GM10248 (cell line): Measurements from ENCODE around the gene TMEM145.

ENCODE experiments used
- CTCF ChIA-PET: fragments of 300-600 bp; sonication (Branson Sonifier 250); formaldehyde crosslinking; extraction: SDS; loops from one replicate; lab custom pipeline; 2021; ENCODE audit warnings: antibody characterized with exemption; lab: Yijun Ruan, JAX
- POLR2A ChIA-PET: fragments of 350-650 bp; sonication (Branson Sonifier 250); formaldehyde crosslinking; extraction: SDS; loops from one replicate; lab custom pipeline; 2020; ENCODE audit warnings: antibody characterized with exemption; lab: Yijun Ruan, JAX
- DNase-seq: peaks from one replicate; pipeline ENCODE4 v3.0.0; 2012; ENCODE audit errors: extremely low spot score
- CTCF ChIP-seq: IDR thresholded peaks from 2 replicates; pipeline ENCODE4 v1.5.1; 2012; ENCODE audit warnings: mild to moderate bottlenecking, low read depth; ENCODE audit errors: extremely low read depth, missing control alignments, control extremely low read depth

Gene TMEM145

GRCh38 chr19:42269478-42270345, 43.4 kb upstream of the TMEM145 start:
- ChIA-PET CTCF (interaction anchor here (1.2 to 3.2 kb wide), 5 partner anchors 10 to 27 kb away, joined by 4 to 30 read pairs (median 5); partner anchors contain the start of gene GSK3A), POLR2A (interaction anchor here (1.1 to 1.6 kb wide), 2 partner anchors 10 to 26 kb away, joined by 6 to 8 read pairs; no protein-coding TSS in a partner anchor)
- no peak for DNase-seq
- TF ChIP-seq CTCF: no peak

GRCh38 chr19:42270346-42271044, 42.6 kb upstream of the TMEM145 start:
- CTCF ChIA-PET: interaction anchor here (0.7 to 3.2 kb wide), 6 partner anchors 9 to 27 kb away, joined by 3 to 30 read pairs (median 5); partner anchors contain the start of gene GSK3A
- TF ChIP-seq CTCF: no peak
- POLR2A ChIA-PET: interaction anchor here (1.1 to 1.6 kb wide), 2 partner anchors 9 to 27 kb away, joined by 6 to 8 read pairs; no protein-coding TSS in a partner anchor
- DNase-seq: peak; percentile 55

- ChIA-PET CTCF (interaction anchor here (0.7 to 3.2 kb wide), 4 partner anchors 9 to 28 kb away, joined by 3 to 30 read pairs (median 6); partner anchors contain the start of gene GSK3A), POLR2A (interaction anchor here (1.1 to 1.6 kb wide), 2 partner anchors 8 to 28 kb away, joined by 6 to 8 read pairs; no protein-coding TSS in a partner anchor)
- TF ChIP-seq CTCF: no peak
- no peak for DNase-seq
These were observed 42.1 kb upstream of the TMEM145 start for GRCh38 chr19:42271045-42271419.

GRCh38 chr19:42271861-42272534, 41.1 kb upstream of the TMEM145 start:
- POLR2A ChIA-PET: interaction anchor here (0.5 kb wide), 1 partner anchor 175 kb away, joined by 3 read pairs; no protein-coding TSS in a partner anchor

GRCh38 chr19:42272535-42272897, 40.6 kb upstream of the TMEM145 start:
- no peak for TF ChIP-seq CTCF
- DNase-seq: no peak

More at GRCh38 chr19:42271861-42272534, 41.1 kb upstream of the TMEM145 start:
- no peak for DNase-seq
- no peak for TF ChIP-seq CTCF
- CTCF ChIA-PET: interaction anchor here (3.2 kb wide), 1 partner anchor 8 kb away, joined by 30 read pairs; no protein-coding TSS in a partner anchor

More at GRCh38 chr19:42272535-42272897, 40.6 kb upstream of the TMEM145 start:
- ChIA-PET POLR2A (interaction anchor here (0.5 kb wide), 1 partner anchor 175 kb away, joined by 3 read pairs; no protein-coding TSS in a partner anchor), CTCF (no interaction called here)
